Panc1 (cell line): ENCODE measurements around the gene COMMD10. TPM values are rescaled to one million over a fixed set of nuclear protein-coding genes. Genes with fewer than 3 reads are reported as not detected.
A peak's percentile ranks its signal among the peaks of the same experiment; 100 is the strongest.

Experiments
- ATAC-seq: fragments of 200-7000 bp; cut with Tn5 transposase; 2 replicates; pipeline ENCODE4 v1.9.1; 2020; ENCODE audit warnings: mild to moderate bottlenecking, moderate library complexity
- Bru-seq: library from RNA; stranded (reverse); fragments of 400-500 nt; gene quantifications from one replicate; lab custom pipeline; 2021; lab: Mats Ljungman, UMichigan
- BruChase-seq, 2 experiments: library from RNA; stranded (reverse); fragments of 400-500 nt; gene quantifications; one replicate each; lab custom pipeline; 2021; lab: Mats Ljungman, UMichigan
- BruUV-seq: library from RNA; stranded (reverse); fragments of 400-500 nt; replicated peaks from 2 replicates; lab custom pipeline; 2021; lab: Mats Ljungman, UMichigan
- CTCF ChIA-PET: fragments of 300-600 bp; sonication (Branson Sonifier 250); formaldehyde crosslinking; loops from one replicate; lab custom pipeline; 2022; ENCODE audit warnings: antibody characterized with exemption; lab: Charles Lee
- POLR2A ChIA-PET: fragments of 300-600 bp; sonication (Branson Sonifier 250); formaldehyde crosslinking; loops from one replicate; lab custom pipeline; 2022; ENCODE audit warnings: antibody characterized with exemption; lab: Charles Lee
- DNase-seq: peaks from one replicate; pipeline ENCODE4 v3.0.0-alpha.2; 2010; ENCODE audit warnings: low read depth, low spot score
- H3K27ac ChIP-seq: 2 replicates; pipeline ENCODE4 v1.5.1; 2011; ENCODE audit warnings: mild to moderate bottlenecking, low read length, inconsistent platforms
- H3K27me3 ChIP-seq: fragments of 200-500 bp; sonication (Bioruptor generic); 2 replicates; pipeline ENCODE4 v1.6.0; 2014; ENCODE audit warnings: low read length, inconsistent platforms; ENCODE audit not compliant: control insufficient read depth, insufficient read depth
- H3K36me3 ChIP-seq: fragments of 200-500 bp; sonication (Bioruptor generic); 2 replicates; pipeline ENCODE4 v1.5.1; 2014; ENCODE audit warnings: inconsistent platforms, mild to moderate bottlenecking, low read length, moderate library complexity; ENCODE audit not compliant: control insufficient read depth, insufficient read depth
- H3K4me1 ChIP-seq: 2 replicates; pipeline ENCODE4 v1.5.1; 2011; ENCODE audit warnings: inconsistent platforms, mild to moderate bottlenecking, low read length, moderate library complexity; ENCODE audit not compliant: control insufficient read depth, insufficient read depth
- H3K4me3 ChIP-seq, 2 experiments: 2 replicates each; pipeline ENCODE4 v1.5.1; 2011 to 2012; ENCODE audit warnings: low read depth in 2 of 2, low read length in 2 of 2, mild to moderate bottlenecking in 2 of 2, inconsistent platforms in 1 of 2, moderate library complexity in 1 of 2
- H3K9me3 ChIP-seq: fragments of 200-500 bp; sonication (Bioruptor generic); 2 replicates; pipeline ENCODE4 v1.5.1; 2014; ENCODE audit warnings: low read depth, mild to moderate bottlenecking, inconsistent platforms, low read length, moderate library complexity; ENCODE audit not compliant: control insufficient read depth, insufficient read depth
- POLR2AphosphoS5 ChIP-seq: IDR thresholded peaks from 2 replicates; pipeline ENCODE4 v1.6.1; 2012; ENCODE audit warnings: mild to moderate bottlenecking, low read depth, low read length, moderate library complexity
- SIN3A ChIP-seq: IDR thresholded peaks from 2 replicates; pipeline ENCODE4 v1.6.1; 2012; ENCODE audit warnings: low read depth, mild to moderate bottlenecking, low read length, moderate library complexity, borderline replicate concordance; ENCODE audit not compliant: insufficient read depth
- TCF7L2 ChIP-seq: IDR thresholded peaks from 2 replicates; pipeline ENCODE4 v1.6.1; 2011; ENCODE audit warnings: mild to moderate bottlenecking, low read depth, low read length, inconsistent platforms
- in situ Hi-C: cut with HindIII; loops from 2 replicates; pipeline ENCODE4 v1.10.0; 2016; ENCODE audit warnings: low sequenced_read_pairs, low pct_unique_long_range_greater_than_20kb
- intact Hi-C: fragments of 100-400 bp; cut with micrococcal nuclease; formaldehyde crosslinking; loops from one replicate; pipeline ENCODE4 v1.10.0; 2022; ENCODE audit not compliant: unreplicated experiment
- long read RNA-seq: library from polyadenylated mRNA; unstranded; transcript quantifications from one replicate; pipeline ENCODE4 v2.0.0, GENCODE V29; 2021; ENCODE audit not compliant: unreplicated experiment
- polyA plus RNA-seq: library from polyadenylated mRNA; unstranded; fragments of >200 nt; gene quantifications from one replicate; pipeline ENCODE4 v1.2.1, GENCODE V29; 2012; ENCODE audit warnings: missing spikeins; ENCODE audit not compliant: insufficient read length
- total RNA-seq: library from RNA; stranded (reverse); gene quantifications from one replicate; pipeline ENCODE4 v1.2.1, GENCODE V29; 2021; ENCODE audit not compliant: unreplicated experiment
- TF ChIP-seq, protein P1 (sequence below): fragments of 450-650 bp; IDR thresholded peaks from 2 replicates; pipeline ENCODE4 v1.5.1; 2017; ENCODE audit warnings: mild to moderate bottlenecking
- TF ChIP-seq, protein P2 (sequence below), 2 experiments: IDR thresholded peaks; 2 replicates each; pipeline ENCODE4 v1.6.1; 2011 to 2012; ENCODE audit warnings: low read depth in 2 of 2, control low read depth in 1 of 2, low read length in 1 of 2, mild to moderate bottlenecking in 1 of 2, moderate library complexity in 1 of 2; ENCODE audit not compliant: insufficient read depth in 1 of 2

Gene COMMD10
- total RNA-seq: 37.9 TPM
- 20.4 TPM for polyA plus RNA-seq
- percentile 84 among the genes with signal in this experiment for Bru-seq, nascent RNA
- percentile 75 among the genes with signal in this experiment for BruChase-seq, experiment 1, labeled RNA remaining after a 2-hour chase
- percentile 66 among the genes with signal in this experiment for BruChase-seq, experiment 2, labeled RNA remaining after a 6-hour chase
- long read RNA-seq, transcript COMMD10-201 (7 exons, 1,469 nt): major isoform, 88 of 112 reads
- long read RNA-seq, partial matches to known transcripts: 3 of 112 reads
- long read RNA-seq, other reads (novel, unspliced or antisense): 21 of 112 reads

DNA sequence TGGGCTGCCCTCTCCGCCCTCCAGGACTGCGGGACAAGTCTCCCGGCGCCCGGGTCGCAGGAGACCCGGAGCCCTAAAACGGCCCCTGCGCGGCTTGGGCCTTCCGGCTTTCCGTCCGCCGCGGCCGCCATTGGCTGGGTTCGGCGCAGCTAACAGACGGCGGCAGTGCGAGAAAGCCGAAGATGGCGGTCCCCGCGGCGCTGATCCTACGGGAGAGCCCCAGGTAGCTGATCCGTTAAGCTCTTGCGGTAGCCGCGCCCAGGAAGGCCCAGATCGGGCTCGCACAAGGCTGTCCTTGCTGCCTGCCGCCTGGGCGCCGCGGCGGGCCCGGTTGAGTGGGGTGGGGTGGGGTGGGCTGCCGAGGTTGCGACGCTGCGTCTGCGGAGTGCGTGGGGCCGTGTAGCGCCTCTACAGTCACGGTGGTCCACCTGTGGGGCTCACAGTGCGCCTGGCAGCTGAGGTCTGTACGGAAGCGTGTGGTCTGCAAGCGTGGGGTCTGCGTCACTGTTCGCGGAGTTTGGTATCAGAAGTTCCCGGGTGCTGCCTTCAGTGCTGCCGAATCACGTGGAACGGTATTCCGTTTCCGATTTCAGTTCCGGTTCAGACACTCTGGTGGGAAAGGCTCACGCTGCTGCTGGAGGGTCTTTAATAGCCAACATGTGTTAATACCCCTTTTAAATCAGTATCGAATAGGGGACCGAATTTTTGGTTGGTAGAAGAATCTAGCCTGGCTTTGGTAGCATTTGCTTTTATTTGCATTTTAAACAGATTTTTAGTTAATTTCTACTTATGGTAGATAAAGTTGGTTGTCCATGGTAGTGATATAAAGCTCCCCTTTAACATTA, at the start of gene COMMD10:
COMMD10 (plus strand) TSS at position 155 of the 845 bp plus-strand sequence.
- no TSS peak for BruUV-seq

DNA sequence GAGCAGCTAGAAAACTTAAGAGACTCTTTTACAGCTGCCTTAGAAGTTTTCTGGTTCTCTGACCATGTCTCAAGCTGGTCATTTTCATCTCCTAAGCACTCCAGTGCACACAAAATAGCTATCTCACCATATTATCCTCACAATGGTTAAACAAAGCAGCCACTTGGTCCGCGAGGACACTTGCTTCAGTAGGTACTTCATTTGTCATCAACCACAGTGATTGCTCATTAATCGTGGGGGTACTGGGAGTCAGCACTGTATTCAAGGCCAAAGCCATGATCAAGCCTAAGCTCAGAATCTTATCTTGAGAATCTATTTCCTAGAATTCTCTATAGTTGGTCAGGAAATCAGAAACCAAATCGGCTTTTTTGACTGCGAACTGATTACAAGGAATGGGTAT, 49.7 kb upstream of the COMMD10 start:
- POLR2A ChIA-PET: no interaction called here
- no peaks in the 10 kb centered on the region for H3K9me3 ChIP-seq

More for the DNA sequence above, at the start of gene COMMD10:
- ATAC-seq: peak; percentile 95
- ChIA-PET CTCF (no interaction called here), POLR2A (interaction anchor here (0.6 kb wide), 1 partner anchor 470 kb away, joined by 4 read pairs; no protein-coding TSS in a partner anchor)
- TF ChIP-seq POLR2AphosphoS5: peak; percentile 91
- TF ChIP-seq, protein P1, sequence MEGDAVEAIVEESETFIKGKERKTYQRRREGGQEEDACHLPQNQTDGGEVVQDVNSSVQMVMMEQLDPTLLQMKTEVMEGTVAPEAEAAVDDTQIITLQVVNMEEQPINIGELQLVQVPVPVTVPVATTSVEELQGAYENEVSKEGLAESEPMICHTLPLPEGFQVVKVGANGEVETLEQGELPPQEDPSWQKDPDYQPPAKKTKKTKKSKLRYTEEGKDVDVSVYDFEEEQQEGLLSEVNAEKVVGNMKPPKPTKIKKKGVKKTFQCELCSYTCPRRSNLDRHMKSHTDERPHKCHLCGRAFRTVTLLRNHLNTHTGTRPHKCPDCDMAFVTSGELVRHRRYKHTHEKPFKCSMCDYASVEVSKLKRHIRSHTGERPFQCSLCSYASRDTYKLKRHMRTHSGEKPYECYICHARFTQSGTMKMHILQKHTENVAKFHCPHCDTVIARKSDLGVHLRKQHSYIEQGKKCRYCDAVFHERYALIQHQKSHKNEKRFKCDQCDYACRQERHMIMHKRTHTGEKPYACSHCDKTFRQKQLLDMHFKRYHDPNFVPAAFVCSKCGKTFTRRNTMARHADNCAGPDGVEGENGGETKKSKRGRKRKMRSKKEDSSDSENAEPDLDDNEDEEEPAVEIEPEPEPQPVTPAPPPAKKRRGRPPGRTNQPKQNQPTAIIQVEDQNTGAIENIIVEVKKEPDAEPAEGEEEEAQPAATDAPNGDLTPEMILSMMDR: no peak
- no peaks in the 10 kb centered on the region for H3K27me3 ChIP-seq
- H3K9me3 ChIP-seq: no peaks in the 10 kb centered on the region
- H3K4me3 ChIP-seq: peak within 1 kb of the TSS; percentile 64 to 74
- H3K27ac ChIP-seq: peak within 1 kb of the TSS; percentile 92
- peaks cover 15% of the 10 kb centered on the region for H3K36me3 ChIP-seq
- peak; percentile 46 for DNase-seq
- intact Hi-C loops (no loop called here), in situ Hi-C loops (no loop called here)
- peaks cover 12% of the 10 kb centered on the region for H3K4me1 ChIP-seq

More for the DNA sequence above, 49.7 kb upstream of the COMMD10 start:
- BruUV-seq: no TSS peak
- CTCF ChIA-PET: no interaction called here
- in situ Hi-C loops: no loop called here
- TF ChIP-seq, protein P2, sequence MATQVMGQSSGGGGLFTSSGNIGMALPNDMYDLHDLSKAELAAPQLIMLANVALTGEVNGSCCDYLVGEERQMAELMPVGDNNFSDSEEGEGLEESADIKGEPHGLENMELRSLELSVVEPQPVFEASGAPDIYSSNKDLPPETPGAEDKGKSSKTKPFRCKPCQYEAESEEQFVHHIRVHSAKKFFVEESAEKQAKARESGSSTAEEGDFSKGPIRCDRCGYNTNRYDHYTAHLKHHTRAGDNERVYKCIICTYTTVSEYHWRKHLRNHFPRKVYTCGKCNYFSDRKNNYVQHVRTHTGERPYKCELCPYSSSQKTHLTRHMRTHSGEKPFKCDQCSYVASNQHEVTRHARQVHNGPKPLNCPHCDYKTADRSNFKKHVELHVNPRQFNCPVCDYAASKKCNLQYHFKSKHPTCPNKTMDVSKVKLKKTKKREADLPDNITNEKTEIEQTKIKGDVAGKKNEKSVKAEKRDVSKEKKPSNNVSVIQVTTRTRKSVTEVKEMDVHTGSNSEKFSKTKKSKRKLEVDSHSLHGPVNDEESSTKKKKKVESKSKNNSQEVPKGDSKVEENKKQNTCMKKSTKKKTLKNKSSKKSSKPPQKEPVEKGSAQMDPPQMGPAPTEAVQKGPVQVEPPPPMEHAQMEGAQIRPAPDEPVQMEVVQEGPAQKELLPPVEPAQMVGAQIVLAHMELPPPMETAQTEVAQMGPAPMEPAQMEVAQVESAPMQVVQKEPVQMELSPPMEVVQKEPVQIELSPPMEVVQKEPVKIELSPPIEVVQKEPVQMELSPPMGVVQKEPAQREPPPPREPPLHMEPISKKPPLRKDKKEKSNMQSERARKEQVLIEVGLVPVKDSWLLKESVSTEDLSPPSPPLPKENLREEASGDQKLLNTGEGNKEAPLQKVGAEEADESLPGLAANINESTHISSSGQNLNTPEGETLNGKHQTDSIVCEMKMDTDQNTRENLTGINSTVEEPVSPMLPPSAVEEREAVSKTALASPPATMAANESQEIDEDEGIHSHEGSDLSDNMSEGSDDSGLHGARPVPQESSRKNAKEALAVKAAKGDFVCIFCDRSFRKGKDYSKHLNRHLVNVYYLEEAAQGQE (IDR thresholded peaks at IDR 0.05; ENCODE audit: insufficient read depth in 1 of 2, low read depth in 2 of 2, low read length in 1 of 2): no peak
- no peak for TF ChIP-seq TCF7L2
- TF ChIP-seq POLR2AphosphoS5: no peak
- no peak for TF ChIP-seq SIN3A
- TF ChIP-seq, protein P1: no peak
- Histone ChIP-seq H3K27me3 (peaks cover 5% of the 10 kb centered on the region; the same call in 1 of the 2 replicates), H3K4me1 (peaks cover 7% of the 10 kb centered on the region; the same call in 1 of the 2 replicates), H3K36me3 (no peaks in the 10 kb centered on the region), H3K4me3 (no peak overlapping the region), H3K27ac (no peak overlapping the region)
- intact Hi-C loops: loop anchor here (5.0 kb wide), 1 partner anchor 193 kb away; the partner anchor contains the start of genes AP3S1 and ATG12
- ATAC-seq (no peak), DNase-seq (no peak)
